BLaER1 treated with 17β-estradiol and CSF1 and Interleukin-3, amounts not matched to agents 10 nM and 100 nM (cell line): ENCODE data around the gene DZIP1L.
"Not testable (repeated sequence)": the region's sequence is repeated elsewhere in the genome, so short reads cannot be mapped to it uniquely, and the experiment has no call there.

Experiments
- H3K27ac ChIP-seq, 11 experiments: shearing (Covaris generic); formaldehyde crosslinking; 2 replicates each; pipeline ENCODE4 v1.8.1; 2022
- H3K27me3 ChIP-seq, 11 experiments: shearing (Covaris generic); formaldehyde crosslinking; 2 replicates each; pipeline ENCODE4 v1.8.1; 2022
- H3K36me3 ChIP-seq, 11 experiments: shearing (Covaris generic); formaldehyde crosslinking; 2 replicates each; pipeline ENCODE4 v1.8.1; 2022
- H3K4me1 ChIP-seq, 10 experiments: shearing (Covaris generic); formaldehyde crosslinking; 2 replicates each; pipeline ENCODE4 v1.8.1; 2022
- H3K4me2 ChIP-seq, 11 experiments: shearing (Covaris generic); formaldehyde crosslinking; 2 replicates each; pipeline ENCODE4 v1.8.1; 2022
- H3K4me3 ChIP-seq, 10 experiments: shearing (Covaris generic); formaldehyde crosslinking; 2 replicates each; pipeline ENCODE4 v1.8.1; 2022
- H3K9ac ChIP-seq, 11 experiments: shearing (Covaris generic); formaldehyde crosslinking; 2 replicates each; pipeline ENCODE4 v1.8.1; 2022
- H3K9me3 ChIP-seq, 11 experiments: shearing (Covaris generic); formaldehyde crosslinking; replicated peaks in 1 of 11; 2 replicates each; pipeline ENCODE4 v1.8.1; 2022
- H4K20me1 ChIP-seq, 11 experiments: shearing (Covaris generic); formaldehyde crosslinking; 2 replicates each; pipeline ENCODE4 v1.8.1; 2022
- Cebpa-rat ChIP-seq, 11 experiments: shearing (Covaris generic); IDR thresholded peaks; 2 replicates each; pipeline ENCODE4 v1.8.1; 2022

Gene DZIP1L

GRCh38 chr3:138097192-138098172 is 17.9 kb downstream of the DZIP1L start:
- H3K27ac ChIP-seq, result no peak overlapping the region
- H3K4me3 ChIP-seq, result no peak overlapping the region
- no peaks in the 10 kb centered on the region for H3K27me3 ChIP-seq
- no peaks in the 10 kb centered on the region for H3K4me1 ChIP-seq
- H3K36me3 ChIP-seq, result no peaks in the 10 kb centered on the region
- peaks cover 9 to 14% (median 12%) of the 10 kb centered on the region in 11 experiments; a peak in 19 of 22 replicates for H3K9me3 ChIP-seq
- no peak overlapping the region for H3K4me2 ChIP-seq
- no peak for TF ChIP-seq Cebpa-rat (IDR thresholded peaks at IDR 0.05)
- no peaks in the 10 kb centered on the region for H4K20me1 ChIP-seq
- H3K9ac ChIP-seq, result no peak overlapping the region

DNA sequence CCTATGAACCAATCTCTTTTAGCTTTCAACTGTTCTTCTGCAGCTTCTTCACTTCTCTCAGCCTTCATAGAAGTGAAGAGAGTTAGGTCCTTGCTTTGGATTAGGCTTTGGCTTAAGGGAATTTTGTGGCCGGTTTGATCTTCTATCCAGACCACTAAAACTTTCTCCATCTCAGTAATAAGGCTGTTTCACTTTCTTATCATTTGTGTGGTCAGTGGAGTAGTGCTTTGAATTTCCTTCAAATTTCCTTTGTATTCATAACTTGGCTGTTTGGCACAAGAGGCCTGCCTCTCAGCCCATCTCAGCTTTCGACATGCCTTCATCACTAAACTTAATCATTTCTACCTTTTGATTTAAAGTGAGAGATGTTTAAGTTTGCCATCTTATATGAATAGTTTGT is 21.7 kb downstream of the DZIP1L start:
- Histone ChIP-seq H3K4me3 (no peak overlapping the region), H3K27me3 (no peaks in the 10 kb centered on the region), H3K9ac (no peak overlapping the region), H3K4me2 (no peak overlapping the region), H3K27ac (no peak overlapping the region), H3K4me1 (no peaks in the 10 kb centered on the region), H4K20me1 (no peaks in the 10 kb centered on the region), H3K36me3 (no peaks in the 10 kb centered on the region), H3K9me3 (peaks cover 10 to 17% (median 12%) of the 10 kb centered on the region in 11 experiments; a peak in 19 of 22 replicates)
- no peak for TF ChIP-seq Cebpa-rat (IDR thresholded peaks at IDR 0.05)

GRCh38 chr3:138092023-138092422 is 23.4 kb downstream of the DZIP1L start:
- no peak overlapping the region for H3K4me3 ChIP-seq
- H3K27me3 ChIP-seq, result no peaks in the 10 kb centered on the region
- H3K4me2 ChIP-seq, result no peak overlapping the region
- no peak overlapping the region for H3K9ac ChIP-seq
- H3K36me3 ChIP-seq, result no peaks in the 10 kb centered on the region
- no peaks in the 10 kb centered on the region for H3K4me1 ChIP-seq
- H3K9me3 ChIP-seq, result peaks cover 10 to 17% (median 12%) of the 10 kb centered on the region in 11 experiments; a peak in 19 of 22 replicates
- no peak for TF ChIP-seq Cebpa-rat (IDR thresholded peaks at IDR 0.05)
- no peaks in the 10 kb centered on the region; a peak in 1 of 22 replicates for H4K20me1 ChIP-seq
- no peak overlapping the region for H3K27ac ChIP-seq

DNA sequence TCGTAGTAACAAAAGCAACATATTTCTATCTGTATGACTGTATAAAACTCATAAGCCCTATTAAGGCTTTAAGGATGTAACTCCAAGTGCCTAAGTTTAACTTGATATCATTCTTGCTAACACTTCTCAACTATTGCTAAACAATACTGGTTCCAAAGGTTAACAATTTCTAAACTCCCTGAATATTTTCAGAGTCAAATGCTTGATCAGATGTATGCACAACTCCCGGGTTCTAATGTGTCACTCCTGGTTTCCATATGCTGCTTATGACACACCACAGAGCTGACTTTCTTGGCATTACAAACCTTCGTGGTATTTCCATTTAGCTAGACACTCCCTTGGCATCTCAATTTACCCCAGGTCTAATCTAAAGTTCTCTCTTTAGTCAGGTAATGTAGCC is 26.3 kb downstream of the DZIP1L start:
- no peaks in the 10 kb centered on the region for H3K36me3 ChIP-seq
- no peak overlapping the region for H3K4me2 ChIP-seq

GRCh38 chr3:138085745-138086144 is 29.7 kb downstream of the DZIP1L start:
- not testable (repeated sequence) for H3K9ac ChIP-seq, H4K20me1 ChIP-seq, H3K4me2 ChIP-seq, H3K9me3 ChIP-seq, H3K36me3 ChIP-seq, H3K27me3 ChIP-seq, H3K4me3 ChIP-seq, H3K27ac ChIP-seq
- peaks cover 4 to 16% (median 9%) of the 10 kb centered on the region in 10 experiments; a peak in 9 of 20 replicates for H3K4me1 ChIP-seq

More for the DNA sequence above, 26.3 kb downstream of the DZIP1L start:
- Histone ChIP-seq H3K4me1 (no peaks in the 10 kb centered on the region), H3K4me3 (no peak overlapping the region), H3K27me3 (no peaks in the 10 kb centered on the region), H4K20me1 (no peaks in the 10 kb centered on the region; a peak in 1 of 22 replicates), H3K27ac (no peak overlapping the region), H3K9ac (no peak overlapping the region), H3K9me3 (peaks cover 10 to 17% (median 12%) of the 10 kb centered on the region in 11 experiments; a peak in 19 of 22 replicates)
- no peak for TF ChIP-seq Cebpa-rat (IDR thresholded peaks at IDR 0.05)

DNA sequence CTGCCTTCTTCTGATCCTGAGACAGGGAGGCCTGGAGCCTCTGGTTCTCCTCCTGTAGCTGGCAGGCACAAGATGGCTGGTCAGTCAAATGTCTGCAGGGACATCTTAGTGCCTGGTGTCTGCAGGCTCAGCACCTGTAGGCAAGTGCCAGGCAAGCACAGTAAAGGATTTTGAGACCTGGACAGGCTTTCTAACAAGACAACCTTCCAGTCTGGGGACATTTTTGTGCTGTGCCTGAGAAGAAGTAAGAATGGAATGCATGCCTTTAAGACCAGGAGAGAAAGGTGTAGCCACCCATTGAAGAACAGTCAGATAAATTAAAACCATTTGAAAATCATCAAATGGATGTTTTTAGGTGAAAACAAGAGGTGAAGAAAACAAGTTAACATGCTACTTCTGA is 31.2 kb downstream of the DZIP1L start:
- H3K4me3 ChIP-seq, result no peak overlapping the region
- no peaks in the 10 kb centered on the region for H3K36me3 ChIP-seq
- H3K27ac ChIP-seq, result no peak overlapping the region
- H3K27me3 ChIP-seq, result no peaks in the 10 kb centered on the region
- H3K4me1 ChIP-seq, result peaks cover 6 to 26% (median 14%) of the 10 kb centered on the region in 10 experiments; a peak in 17 of 20 replicates
- H3K4me2 ChIP-seq, result no peak overlapping the region
- no peaks in the 10 kb centered on the region for H3K9me3 ChIP-seq
- no peak for TF ChIP-seq Cebpa-rat (IDR thresholded peaks at IDR 0.05)
- no peak overlapping the region for H3K9ac ChIP-seq
- no peaks in the 10 kb centered on the region; a peak in 1 of 22 replicates for H4K20me1 ChIP-seq

- Histone ChIP-seq H3K4me1 (peaks cover 6 to 38% (median 22%) of the 10 kb centered on the region in 10 experiments; a peak in 19 of 20 replicates), H3K9me3 (no peaks in the 10 kb centered on the region), H3K4me3 (no peak overlapping the region), H4K20me1 (no peaks in the 10 kb centered on the region), H3K4me2 (peak overlapping the region in 4 of 11 experiments; percentile 1 to 42 (median 25); a peak in 4 of 22 replicates), H3K27me3 (no peaks in the 10 kb centered on the region), H3K27ac (no peak overlapping the region), H3K36me3 (no peaks in the 10 kb centered on the region), H3K9ac (no peak overlapping the region)
- TF ChIP-seq Cebpa-rat (IDR thresholded peaks at IDR 0.05), result no peak
Observed at GRCh38 chr3:138082992-138083386, 32.4 kb downstream of the DZIP1L start.

DNA sequence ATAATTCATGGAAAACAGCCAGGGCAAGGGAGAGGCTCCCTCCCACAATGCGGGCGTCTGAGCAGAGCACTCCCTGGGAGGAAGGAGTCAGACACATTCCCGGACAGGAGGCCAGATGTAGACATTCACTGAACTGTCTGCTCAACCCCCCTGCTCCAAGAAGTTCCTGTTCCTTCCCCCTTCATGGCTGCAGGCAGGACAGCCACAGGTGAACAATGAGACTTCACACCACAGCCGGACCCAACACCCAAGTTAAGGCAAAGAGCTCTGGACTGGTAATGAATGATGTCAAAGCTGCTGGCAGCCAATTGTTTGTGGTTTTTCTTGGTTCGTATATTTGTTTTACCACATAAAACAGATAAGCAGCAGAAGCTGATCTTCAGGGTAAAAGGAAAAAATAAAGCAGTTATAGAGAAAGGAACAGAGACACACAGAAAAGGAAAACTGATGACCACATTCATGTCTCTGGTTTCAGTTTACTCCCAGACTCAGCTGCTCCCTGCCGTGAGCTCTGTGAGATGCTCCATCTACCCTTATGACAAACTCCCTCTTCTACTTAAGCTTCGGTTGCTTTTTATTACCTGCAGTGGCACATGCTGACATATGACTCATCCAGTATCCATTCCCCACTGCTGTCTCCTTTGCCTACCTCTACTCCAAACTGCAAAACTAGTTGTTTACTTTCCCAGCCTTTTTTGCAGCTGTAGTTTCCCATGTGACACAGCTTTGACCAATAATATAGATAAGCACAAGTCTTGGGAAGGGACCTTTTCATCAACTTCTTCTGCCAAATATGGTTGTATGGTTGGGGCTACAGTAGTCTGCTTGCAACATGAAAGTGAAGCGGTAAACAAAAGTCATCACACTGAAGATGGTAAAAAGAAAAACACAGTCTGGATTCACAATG is 33.1 kb downstream of the DZIP1L start:
- Histone ChIP-seq H3K27ac (no peak overlapping the region), H3K27me3 (no peaks in the 10 kb centered on the region), H3K36me3 (no peaks in the 10 kb centered on the region), H3K9me3 (no peaks in the 10 kb centered on the region), H3K9ac (no peak overlapping the region), H3K4me3 (no peak overlapping the region), H3K4me1 (peaks cover 6 to 40% (median 22%) of the 10 kb centered on the region in 10 experiments; a peak in 19 of 20 replicates), H3K4me2 (peak overlapping the region in 9 of 11 experiments; percentile 1 to 42 (median 19); a peak in 9 of 22 replicates), H4K20me1 (no peaks in the 10 kb centered on the region)
- no peak for TF ChIP-seq Cebpa-rat (IDR thresholded peaks at IDR 0.05)
